GM23248 (cell line): ENCODE measurements around the gene HSPG2.

Source experiments
- EZH2 ChIP-seq: fragments of 200-600 bp; sonication (generic); IDR thresholded peaks from 2 replicates; pipeline ENCODE4 v1.6.1; 2018; ENCODE audit warnings: antibody characterized with exemption, mild to moderate bottlenecking; ENCODE audit not compliant: insufficient read depth, poor library complexity, severe bottlenecking
- EZH2phosphoT487 ChIP-seq: fragments of 200-600 bp; sonication (generic); IDR thresholded peaks from 2 replicates; pipeline ENCODE4 v1.6.1; 2018; ENCODE audit warnings: antibody characterized with exemption, moderate library complexity, mild to moderate bottlenecking, low read depth; ENCODE audit not compliant: insufficient read depth

DNA sequence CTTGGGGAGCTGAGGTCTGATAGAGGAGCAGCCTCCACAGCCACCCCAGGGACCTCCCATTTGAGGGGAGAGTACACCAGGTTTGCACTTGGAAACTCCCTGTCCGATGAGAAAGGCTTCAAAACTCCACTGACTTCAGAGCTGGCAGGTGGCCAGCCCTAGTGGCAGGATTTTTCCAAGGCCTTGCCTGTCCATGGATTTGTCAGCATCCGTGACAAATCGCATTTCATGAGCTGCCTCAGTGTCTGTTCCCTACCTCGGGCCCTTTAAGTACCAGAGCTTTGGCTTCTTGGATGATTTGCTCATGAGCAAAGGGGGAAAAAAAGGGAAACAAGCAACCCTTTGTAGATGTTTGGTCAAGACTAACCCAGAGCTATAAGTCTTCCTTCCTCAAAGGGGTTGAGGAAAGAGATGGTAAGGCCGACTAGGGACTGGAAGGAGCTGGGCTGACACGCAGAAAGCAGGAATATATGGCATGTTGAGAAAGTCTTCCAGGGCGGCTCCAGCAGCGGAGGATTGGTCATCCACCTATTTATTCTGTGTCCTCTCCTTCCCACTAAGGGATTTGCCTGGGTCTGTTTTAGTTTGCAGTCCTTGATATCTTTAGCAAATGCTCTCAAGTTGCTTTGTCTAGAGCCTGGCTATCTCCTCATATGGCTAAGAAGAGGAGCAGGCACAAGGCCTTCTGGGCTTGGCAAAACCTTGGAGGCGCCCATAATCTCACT is 2.7 kb upstream of the HSPG2 start:
- TF ChIP-seq EZH2phosphoT487 (no peak), EZH2 (no peak)
